Mesothelial cell of epicardium (in vitro differentiated cells): ENCODE data around the gene ATAD2B. TPM values are rescaled to one million over a fixed set of nuclear protein-coding genes. Genes with fewer than 3 reads are reported as not detected.

Experiments used
- DNase-seq, 2 experiments: peaks; one replicate each; pipeline ENCODE4 v3.0.0; 2021; ENCODE audit warnings: low spot score in 2 of 2; ENCODE audit not compliant: unreplicated experiment in 2 of 2
- H3K27ac Mint-ChIP-seq: 2 replicates; pipeline ENCODE4 v1.8.0; 2021; ENCODE audit warnings: mixed read lengths
- H3K27me3 Mint-ChIP-seq: 2 replicates; pipeline ENCODE4 v1.8.0; 2021; ENCODE audit warnings: low read depth, mixed read lengths
- H3K36me3 Mint-ChIP-seq: 2 replicates; pipeline ENCODE4 v1.8.0; 2021; ENCODE audit warnings: mixed read lengths
- H3K4me1 Mint-ChIP-seq: 2 replicates; pipeline ENCODE4 v1.8.0; 2021; ENCODE audit warnings: mixed read lengths
- H3K4me3 Mint-ChIP-seq: 2 replicates; pipeline ENCODE4 v1.8.0; 2021; ENCODE audit warnings: mild to moderate bottlenecking, moderate library complexity, mixed read lengths
- H3K9me3 Mint-ChIP-seq: 2 replicates; pipeline ENCODE4 v1.8.0; 2021; ENCODE audit warnings: mixed read lengths
- total RNA-seq: library from RNA; stranded (reverse); gene quantifications from 3 replicates; pipeline ENCODE4 v1.2.1, GENCODE V29; 2021
- TF ChIP-seq, protein P1 (sequence below): fragments of 200-600 bp; sonication (generic); IDR thresholded peaks from one replicate; pipeline ENCODE4 v1.5.0; 2021; ENCODE audit warnings: antibody characterized with exemption; ENCODE audit not compliant: unreplicated experiment

Gene ATAD2B
- total RNA-seq, 1 donor from 2014 or later, result 35.6 TPM

- H3K4me1 Mint-ChIP-seq, result peaks cover 16% of the 10 kb centered on the region
- H3K27me3 Mint-ChIP-seq, result no peaks in the 10 kb centered on the region
- peaks cover 1% of the 10 kb centered on the region for H3K36me3 Mint-ChIP-seq
- DNase-seq, result no peak
- no peak overlapping the region for H3K4me3 Mint-ChIP-seq
- peak overlapping the region; percentile 29 for H3K27ac Mint-ChIP-seq
- H3K9me3 Mint-ChIP-seq, result no peaks in the 10 kb centered on the region
- TF ChIP-seq, protein P1, sequence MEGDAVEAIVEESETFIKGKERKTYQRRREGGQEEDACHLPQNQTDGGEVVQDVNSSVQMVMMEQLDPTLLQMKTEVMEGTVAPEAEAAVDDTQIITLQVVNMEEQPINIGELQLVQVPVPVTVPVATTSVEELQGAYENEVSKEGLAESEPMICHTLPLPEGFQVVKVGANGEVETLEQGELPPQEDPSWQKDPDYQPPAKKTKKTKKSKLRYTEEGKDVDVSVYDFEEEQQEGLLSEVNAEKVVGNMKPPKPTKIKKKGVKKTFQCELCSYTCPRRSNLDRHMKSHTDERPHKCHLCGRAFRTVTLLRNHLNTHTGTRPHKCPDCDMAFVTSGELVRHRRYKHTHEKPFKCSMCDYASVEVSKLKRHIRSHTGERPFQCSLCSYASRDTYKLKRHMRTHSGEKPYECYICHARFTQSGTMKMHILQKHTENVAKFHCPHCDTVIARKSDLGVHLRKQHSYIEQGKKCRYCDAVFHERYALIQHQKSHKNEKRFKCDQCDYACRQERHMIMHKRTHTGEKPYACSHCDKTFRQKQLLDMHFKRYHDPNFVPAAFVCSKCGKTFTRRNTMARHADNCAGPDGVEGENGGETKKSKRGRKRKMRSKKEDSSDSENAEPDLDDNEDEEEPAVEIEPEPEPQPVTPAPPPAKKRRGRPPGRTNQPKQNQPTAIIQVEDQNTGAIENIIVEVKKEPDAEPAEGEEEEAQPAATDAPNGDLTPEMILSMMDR, result no peak
Measured at GRCh38 chr2:23904692-23905091, 22.2 kb downstream of the ATAD2B start.

GRCh38 chr2:23904215-23904614 lies 22.7 kb downstream of the ATAD2B start:
- H3K9me3 Mint-ChIP-seq, result no peaks in the 10 kb centered on the region
- peaks cover 1% of the 10 kb centered on the region for H3K36me3 Mint-ChIP-seq
- no peak for DNase-seq
- peaks cover 16% of the 10 kb centered on the region for H3K4me1 Mint-ChIP-seq
- no peak overlapping the region for H3K4me3 Mint-ChIP-seq
- peak overlapping the region; percentile 29 for H3K27ac Mint-ChIP-seq
- TF ChIP-seq, protein P1, result no peak
- no peaks in the 10 kb centered on the region for H3K27me3 Mint-ChIP-seq

DNA sequence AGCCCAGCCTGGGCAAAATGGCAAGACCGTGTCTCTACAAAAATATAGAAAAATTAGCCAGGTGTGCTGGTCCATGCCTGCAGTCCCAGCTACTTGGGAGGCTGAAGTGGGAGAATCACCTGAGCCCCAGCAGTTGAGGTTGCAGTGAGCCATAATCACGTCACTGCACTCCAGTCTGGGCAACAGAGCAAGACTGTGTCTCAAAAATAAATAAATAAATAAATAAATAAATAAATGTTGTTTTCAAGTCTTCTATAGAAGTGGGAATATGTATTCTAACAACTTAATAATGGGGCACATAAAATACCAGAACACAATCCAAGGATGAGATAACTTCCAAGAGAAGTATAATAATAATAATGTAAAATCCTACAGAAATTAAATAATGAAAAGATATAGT lies 23.9 kb downstream of the ATAD2B start:
- H3K36me3 Mint-ChIP-seq, result peaks cover 3% of the 10 kb centered on the region
- no peak overlapping the region for H3K4me3 Mint-ChIP-seq
- H3K4me1 Mint-ChIP-seq, result peaks cover 16% of the 10 kb centered on the region
- no peaks in the 10 kb centered on the region for H3K27me3 Mint-ChIP-seq
- DNase-seq, result no peak
- TF ChIP-seq, protein P1, result no peak
- H3K27ac Mint-ChIP-seq, result no peak overlapping the region
- peaks cover 4% of the 10 kb centered on the region for H3K9me3 Mint-ChIP-seq

- Mint-ChIP-seq H3K4me1 (peaks cover 16% of the 10 kb centered on the region), H3K4me3 (no peak overlapping the region), H3K27ac (no peak overlapping the region), H3K27me3 (no peaks in the 10 kb centered on the region), H3K9me3 (peaks cover 10% of the 10 kb centered on the region), H3K36me3 (peaks cover 5% of the 10 kb centered on the region)
- no peak for DNase-seq
- TF ChIP-seq, protein P1, result no peak
Measured at GRCh38 chr2:23901966-23902846, 24.7 kb downstream of the ATAD2B start.

DNA sequence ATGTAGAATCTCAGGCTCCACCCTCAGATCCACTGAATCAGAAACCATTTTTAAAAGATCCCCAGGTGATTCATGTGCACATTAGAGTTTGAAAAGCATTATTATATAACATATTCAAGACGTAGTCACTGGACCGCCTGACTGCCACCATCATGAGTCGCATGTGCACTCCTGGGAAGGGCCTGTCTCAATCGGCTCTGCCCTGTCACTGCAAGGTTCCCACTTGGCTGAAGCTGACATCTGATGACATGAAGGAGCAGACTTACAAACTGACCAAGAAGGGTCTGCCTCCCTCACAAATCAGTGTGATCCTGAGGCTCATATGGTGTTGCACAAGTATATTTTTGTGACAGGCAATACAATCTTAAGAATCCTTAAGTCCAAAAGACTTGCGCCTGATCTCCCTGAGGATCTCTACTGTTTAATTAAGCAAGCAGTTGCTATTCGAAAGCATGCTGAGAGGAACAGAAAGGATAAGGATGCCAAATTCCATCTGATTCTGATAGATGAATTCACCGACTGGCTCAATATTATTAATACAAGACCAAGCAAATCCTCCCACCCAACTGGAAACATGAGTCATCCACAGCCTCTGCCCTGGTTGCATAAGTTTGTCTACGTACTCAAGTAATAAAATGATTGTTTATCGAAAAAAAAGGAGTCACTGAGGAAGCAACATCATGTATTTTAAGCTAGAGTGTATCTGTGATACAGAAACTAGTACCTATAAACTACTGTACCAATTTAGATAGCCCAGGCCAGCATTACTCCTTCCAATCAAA lies 26.2 kb downstream of the ATAD2B start:
- Mint-ChIP-seq H3K4me1 (peaks cover 16% of the 10 kb centered on the region), H3K27ac (no peak overlapping the region), H3K36me3 (peaks cover 6% of the 10 kb centered on the region), H3K27me3 (no peaks in the 10 kb centered on the region), H3K4me3 (no peak overlapping the region), H3K9me3 (peaks cover 11% of the 10 kb centered on the region)
- TF ChIP-seq, protein P1, result no peak
- no peak for DNase-seq
